GM23338 (cell line): ENCODE data around the gene DGKB. TPM values are rescaled to one million over a fixed set of nuclear protein-coding genes. Genes with fewer than 3 reads are reported as not detected.

ENCODE experiments used
- POLR2AphosphoS5 ChIP-seq: IDR thresholded peaks from 2 replicates; pipeline ENCODE4 v1.6.1; 2016; ENCODE audit warnings: antibody characterized with exemption, low read depth
- REST ChIP-seq: IDR thresholded peaks from one replicate; pipeline ENCODE4 v1.6.1; 2018; ENCODE audit warnings: antibody characterized with exemption; ENCODE audit not compliant: unreplicated experiment
- STAT1 ChIP-seq: IDR thresholded peaks from one replicate; pipeline ENCODE4 v1.6.1; 2016; ENCODE audit warnings: antibody characterized with exemption; ENCODE audit not compliant: unreplicated experiment
- ZNF114 ChIP-seq: fragments of 250-450 bp; sonication (Bioruptor Pico); IDR thresholded peaks from 2 replicates; pipeline ENCODE4 v1.5.0; 2020; ENCODE audit warnings: mild to moderate bottlenecking, moderate library complexity
- polyA plus RNA-seq: library from polyadenylated mRNA; unstranded; fragments of >200 nt; fragmentation: Nextera tagmentation; extraction: Ambion mirVana; gene quantifications from 2 replicates; pipeline ENCODE4 v1.2.1, GENCODE V29; 2016
- total RNA-seq: library from RNA; depleted of rRNA; stranded (reverse); fragments of >200 nt; shearing (Covaris generic); gene quantifications from 2 replicates; pipeline ENCODE4 v1.2.3, GENCODE V29; 2014
- TF ChIP-seq, protein P1 (sequence below): fragments of 250-450 bp; sonication (Bioruptor Pico); IDR thresholded peaks from 2 replicates; pipeline ENCODE4 v1.5.0; 2020; ENCODE audit warnings: mild to moderate bottlenecking, moderate library complexity
- TF ChIP-seq, protein P2 (sequence below): IDR thresholded peaks from 2 replicates; pipeline ENCODE4 v1.6.1; 2016; ENCODE audit warnings: antibody characterized with exemption

The DGKB gene
- total and polyA plus RNA-seq, 2 experiments from 2014 or later: 4.8 to 11.5 TPM

GRCh38 chr7:14896461-14896860, 6.1 kb downstream of the DGKB start (continued):
- TF ChIP-seq, protein P1, sequence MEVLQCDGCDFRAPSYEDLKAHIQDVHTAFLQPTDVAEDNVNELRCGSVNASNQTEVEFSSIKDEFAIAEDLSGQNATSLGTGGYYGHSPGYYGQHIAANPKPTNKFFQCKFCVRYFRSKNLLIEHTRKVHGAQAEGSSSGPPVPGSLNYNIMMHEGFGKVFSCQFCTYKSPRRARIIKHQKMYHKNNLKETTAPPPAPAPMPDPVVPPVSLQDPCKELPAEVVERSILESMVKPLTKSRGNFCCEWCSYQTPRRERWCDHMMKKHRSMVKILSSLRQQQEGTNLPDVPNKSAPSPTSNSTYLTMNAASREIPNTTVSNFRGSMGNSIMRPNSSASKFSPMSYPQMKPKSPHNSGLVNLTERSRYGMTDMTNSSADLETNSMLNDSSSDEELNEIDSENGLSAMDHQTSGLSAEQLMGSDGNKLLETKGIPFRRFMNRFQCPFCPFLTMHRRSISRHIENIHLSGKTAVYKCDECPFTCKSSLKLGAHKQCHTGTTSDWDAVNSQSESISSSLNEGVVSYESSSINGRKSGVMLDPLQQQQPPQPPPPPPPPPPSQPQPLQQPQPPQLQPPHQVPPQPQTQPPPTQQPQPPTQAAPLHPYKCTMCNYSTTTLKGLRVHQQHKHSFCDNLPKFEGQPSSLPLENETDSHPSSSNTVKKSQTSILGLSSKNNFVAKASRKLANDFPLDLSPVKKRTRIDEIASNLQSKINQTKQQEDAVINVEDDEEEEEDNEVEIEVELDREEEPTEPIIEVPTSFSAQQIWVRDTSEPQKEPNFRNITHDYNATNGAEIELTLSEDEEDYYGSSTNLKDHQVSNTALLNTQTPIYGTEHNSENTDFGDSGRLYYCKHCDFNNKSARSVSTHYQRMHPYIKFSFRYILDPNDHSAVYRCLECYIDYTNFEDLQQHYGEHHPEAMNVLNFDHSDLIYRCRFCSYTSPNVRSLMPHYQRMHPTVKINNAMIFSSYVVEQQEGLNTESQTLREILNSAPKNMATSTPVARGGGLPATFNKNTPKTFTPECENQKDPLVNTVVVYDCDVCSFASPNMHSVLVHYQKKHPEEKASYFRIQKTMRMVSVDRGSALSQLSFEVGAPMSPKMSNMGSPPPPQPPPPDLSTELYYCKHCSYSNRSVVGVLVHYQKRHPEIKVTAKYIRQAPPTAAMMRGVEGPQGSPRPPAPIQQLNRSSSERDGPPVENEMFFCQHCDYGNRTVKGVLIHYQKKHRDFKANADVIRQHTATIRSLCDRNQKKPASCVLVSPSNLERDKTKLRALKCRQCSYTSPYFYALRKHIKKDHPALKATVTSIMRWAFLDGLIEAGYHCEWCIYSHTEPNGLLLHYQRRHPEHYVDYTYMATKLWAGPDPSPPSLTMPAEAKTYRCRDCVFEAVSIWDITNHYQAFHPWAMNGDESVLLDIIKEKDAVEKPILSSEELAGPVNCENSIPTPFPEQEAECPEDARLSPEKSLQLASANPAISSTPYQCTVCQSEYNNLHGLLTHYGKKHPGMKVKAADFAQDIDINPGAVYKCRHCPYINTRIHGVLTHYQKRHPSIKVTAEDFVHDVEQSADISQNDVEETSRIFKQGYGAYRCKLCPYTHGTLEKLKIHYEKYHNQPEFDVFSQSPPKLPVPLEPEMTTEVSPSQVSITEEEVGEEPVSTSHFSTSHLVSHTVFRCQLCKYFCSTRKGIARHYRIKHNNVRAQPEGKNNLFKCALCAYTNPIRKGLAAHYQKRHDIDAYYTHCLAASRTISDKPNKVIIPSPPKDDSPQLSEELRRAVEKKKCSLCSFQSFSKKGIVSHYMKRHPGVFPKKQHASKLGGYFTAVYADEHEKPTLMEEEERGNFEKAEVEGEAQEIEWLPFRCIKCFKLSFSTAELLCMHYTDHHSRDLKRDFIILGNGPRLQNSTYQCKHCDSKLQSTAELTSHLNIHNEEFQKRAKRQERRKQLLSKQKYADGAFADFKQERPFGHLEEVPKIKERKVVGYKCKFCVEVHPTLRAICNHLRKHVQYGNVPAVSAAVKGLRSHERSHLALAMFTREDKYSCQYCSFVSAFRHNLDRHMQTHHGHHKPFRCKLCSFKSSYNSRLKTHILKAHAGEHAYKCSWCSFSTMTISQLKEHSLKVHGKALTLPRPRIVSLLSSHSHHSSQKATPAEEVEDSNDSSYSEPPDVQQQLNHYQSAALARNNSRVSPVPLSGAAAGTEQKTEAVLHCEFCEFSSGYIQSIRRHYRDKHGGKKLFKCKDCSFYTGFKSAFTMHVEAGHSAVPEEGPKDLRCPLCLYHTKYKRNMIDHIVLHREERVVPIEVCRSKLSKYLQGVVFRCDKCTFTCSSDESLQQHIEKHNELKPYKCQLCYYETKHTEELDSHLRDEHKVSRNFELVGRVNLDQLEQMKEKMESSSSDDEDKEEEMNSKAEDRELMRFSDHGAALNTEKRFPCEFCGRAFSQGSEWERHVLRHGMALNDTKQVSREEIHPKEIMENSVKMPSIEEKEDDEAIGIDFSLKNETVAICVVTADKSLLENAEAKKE (CRISPR knock-in tag): no peak
- TF ChIP-seq POLR2AphosphoS5 (no peak), REST (no peak), STAT1 (no peak), ZNF114 (no peak)
- TF ChIP-seq, protein P2, sequence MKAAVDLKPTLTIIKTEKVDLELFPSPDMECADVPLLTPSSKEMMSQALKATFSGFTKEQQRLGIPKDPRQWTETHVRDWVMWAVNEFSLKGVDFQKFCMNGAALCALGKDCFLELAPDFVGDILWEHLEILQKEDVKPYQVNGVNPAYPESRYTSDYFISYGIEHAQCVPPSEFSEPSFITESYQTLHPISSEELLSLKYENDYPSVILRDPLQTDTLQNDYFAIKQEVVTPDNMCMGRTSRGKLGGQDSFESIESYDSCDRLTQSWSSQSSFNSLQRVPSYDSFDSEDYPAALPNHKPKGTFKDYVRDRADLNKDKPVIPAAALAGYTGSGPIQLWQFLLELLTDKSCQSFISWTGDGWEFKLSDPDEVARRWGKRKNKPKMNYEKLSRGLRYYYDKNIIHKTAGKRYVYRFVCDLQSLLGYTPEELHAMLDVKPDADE: no peak
